Measurements from ENCODE around the gene MAML3. TPM values are rescaled to one million over a fixed set of nuclear protein-coding genes. Genes with fewer than 3 reads are reported as not detected.
A peak's percentile ranks its signal among the peaks of the same experiment; 100 is the strongest.

Gene MAML3
- total RNA-seq, 2 donors from 2014 or later, result 29.2 to 32.2 TPM

GRCh38 chr4:139783741-139784484 is 370.1 kb downstream of the MAML3 start:
- Histone ChIP-seq H3K36me3 (ENCODE audit: control insufficient read depth, insufficient read depth, low read length) (no peaks in the 10 kb centered on the region), H3K4me3 (ENCODE audit: low read length) (no peak overlapping the region), H3K4me1 (ENCODE audit: control insufficient read depth, insufficient read depth, low read length) (peaks cover 7% of the 10 kb centered on the region), H3K27ac (ENCODE audit: low read depth, low read length) (peak overlapping the region; percentile 82), H3K9ac (ENCODE audit: extremely low read depth, low read length, poor library complexity, severe bottlenecking) (no peak overlapping the region), H3K27me3 (ENCODE audit: control insufficient read depth, insufficient read depth, low read length, poor library complexity, severe bottlenecking) (no peaks in the 10 kb centered on the region), H3K9me3 (ENCODE audit: control insufficient read depth, low read length) (no peaks in the 10 kb centered on the region)
- H3K4me1 Mint-ChIP-seq, result peaks cover 48% of the 10 kb centered on the region
- no peaks in the 10 kb centered on the region for H3K9me3 Mint-ChIP-seq
- H3K4me3 Mint-ChIP-seq, result no peak overlapping the region
- H3K27me3 Mint-ChIP-seq (ENCODE audit: insufficient read depth), result no peaks in the 10 kb centered on the region
- peaks cover 3% of the 10 kb centered on the region for H3K36me3 Mint-ChIP-seq (ENCODE audit: low read depth)
- WGBS, 2 experiments (ENCODE audit: insufficient coverage in 1 of 2, insufficient read length in 1 of 2), result 82 to 87% methylated on average over 9 to 20 of the region's 20 CpGs
- H3K27ac Mint-ChIP-seq, result peak overlapping the region; percentile 56
- no peak for TF ChIP-seq CTCF (conservative IDR thresholded peaks at IDR 0.05)
- no peak for DNase-seq

GRCh38 chr4:139782926-139783522 is 371.0 kb downstream of the MAML3 start:
- no peaks in the 10 kb centered on the region for H3K9me3 Mint-ChIP-seq
- WGBS, 2 experiments (ENCODE audit: insufficient coverage in 1 of 2, insufficient read length in 1 of 2), result 78 to 87% methylated on average over 7 of the region's 7 CpGs
- H3K27me3 ChIP-seq (ENCODE audit: control insufficient read depth, insufficient read depth, low read length, poor library complexity, severe bottlenecking), result no peaks in the 10 kb centered on the region
- H3K4me3 ChIP-seq (ENCODE audit: low read length), result no peak overlapping the region
- H3K9ac ChIP-seq (ENCODE audit: extremely low read depth, low read length, poor library complexity, severe bottlenecking), result no peak overlapping the region
- H3K27ac Mint-ChIP-seq, result peak overlapping the region; percentile 27
- no peak for TF ChIP-seq CTCF (conservative IDR thresholded peaks at IDR 0.05)
- peaks cover 7% of the 10 kb centered on the region for H3K4me1 ChIP-seq (ENCODE audit: control insufficient read depth, insufficient read depth, low read length)
- H3K36me3 ChIP-seq (ENCODE audit: control insufficient read depth, insufficient read depth, low read length), result no peaks in the 10 kb centered on the region
- no peaks in the 10 kb centered on the region for H3K9me3 ChIP-seq (ENCODE audit: control insufficient read depth, low read length)
- peaks cover 44% of the 10 kb centered on the region for H3K4me1 Mint-ChIP-seq
- no peak for DNase-seq
- H3K27me3 Mint-ChIP-seq (ENCODE audit: insufficient read depth), result no peaks in the 10 kb centered on the region
- peaks cover 3% of the 10 kb centered on the region for H3K36me3 Mint-ChIP-seq (ENCODE audit: low read depth)
- H3K27ac ChIP-seq (ENCODE audit: low read depth, low read length), result peak overlapping the region; percentile 82
- H3K4me3 Mint-ChIP-seq, result no peak overlapping the region

GRCh38 chr4:139781066-139781465 is 372.9 kb downstream of the MAML3 start:
- no peak for DNase-seq
- Histone ChIP-seq H3K36me3 (ENCODE audit: control insufficient read depth, insufficient read depth, low read length) (no peaks in the 10 kb centered on the region), H3K27ac (ENCODE audit: low read depth, low read length) (no peak overlapping the region), H3K9me3 (ENCODE audit: control insufficient read depth, low read length) (no peaks in the 10 kb centered on the region), H3K27me3 (ENCODE audit: control insufficient read depth, insufficient read depth, low read length, poor library complexity, severe bottlenecking) (no peaks in the 10 kb centered on the region), H3K4me1 (ENCODE audit: control insufficient read depth, insufficient read depth, low read length) (peaks cover 11% of the 10 kb centered on the region), H3K9ac (ENCODE audit: extremely low read depth, low read length, poor library complexity, severe bottlenecking) (no peak overlapping the region), H3K4me3 (ENCODE audit: low read length) (no peak overlapping the region)
- Mint-ChIP-seq H3K36me3 (ENCODE audit: low read depth) (peaks cover 3% of the 10 kb centered on the region), H3K4me1 (peaks cover 45% of the 10 kb centered on the region), H3K4me3 (no peak overlapping the region), H3K27me3 (ENCODE audit: insufficient read depth) (no peaks in the 10 kb centered on the region), H3K27ac (no peak overlapping the region), H3K9me3 (no peaks in the 10 kb centered on the region)
- WGBS, 2 experiments (ENCODE audit: insufficient coverage in 1 of 2, insufficient read length in 1 of 2), result 60 to 94% methylated on average over 1 to 3 of the region's 3 CpGs
- TF ChIP-seq CTCF (conservative IDR thresholded peaks at IDR 0.05), result no peak
